CD14-positive monocyte (primary cell): ENCODE results near the gene PLXNA2. TPM values are rescaled to one million over a fixed set of nuclear protein-coding genes. Genes with fewer than 3 reads are reported as not detected.

ENCODE experiments used
- DNase-seq, 3 donors: peaks; one replicate each; pipeline ENCODE4 v3.0.0-alpha.2; 2011 to 2022
- H2AFZ ChIP-seq: 2 replicates; pipeline ENCODE4 v1.6.0; 2012; ENCODE audit warnings: mild to moderate bottlenecking, low read depth, low read length, inconsistent platforms; ENCODE audit not compliant: insufficient read depth, poor library complexity, severe bottlenecking
- H3K27ac ChIP-seq, 2 donors: 1 replicate in 1 of 2; 2 replicates in 1 of 2; pipeline ENCODE4 v1.5.1; 2012 to 2013; ENCODE audit warnings: low read length in 2 of 2, control low read depth in 1 of 2, inconsistent platforms in 1 of 2, low read depth in 1 of 2, mild to moderate bottlenecking in 1 of 2
- H3K27me3 ChIP-seq, 2 donors: one replicate each; pipeline versions ENCODE4 v1.6.0 to v1.6.1; 2011 to 2013; ENCODE audit warnings: low read length in 2 of 2; ENCODE audit not compliant: control insufficient read depth in 2 of 2, insufficient read depth in 2 of 2
- H3K36me3 ChIP-seq, 2 donors: replicated peaks in 1 of 2; 1 replicate in 1 of 2; 2 replicates in 1 of 2; pipeline versions ENCODE4 v1.5.1 to v1.6.1; 2012 to 2013; ENCODE audit warnings: low read length in 2 of 2, control low read depth in 1 of 2, inconsistent platforms in 1 of 2, mild to moderate bottlenecking in 1 of 2; ENCODE audit not compliant: insufficient read depth in 2 of 2, control insufficient read depth in 1 of 2
- H3K4me1 ChIP-seq, 2 donors: 1 replicate in 1 of 2; 2 replicates in 1 of 2; pipeline versions ENCODE4 v1.5.1 to v1.6.1; 2012 to 2013; ENCODE audit warnings: low read length in 2 of 2, control low read depth in 1 of 2, inconsistent platforms in 1 of 2, mild to moderate bottlenecking in 1 of 2, moderate library complexity in 1 of 2; ENCODE audit not compliant: insufficient read depth in 2 of 2, control insufficient read depth in 1 of 2
- H3K4me2 ChIP-seq: replicated peaks from 2 replicates; pipeline ENCODE3; 2012; ENCODE audit warnings: low read length, moderate library complexity, mild to moderate bottlenecking; ENCODE audit not compliant: poor library complexity, severe bottlenecking; ENCODE audit errors: extremely low read depth
- H3K4me3 ChIP-seq, 3 experiments: fragments of 200-600 bp in 1 of 3; sonication (generic) in 1 of 3; replicated peaks in 1 of 3; 1 replicate in 2 of 3; 2 replicates in 1 of 3; pipeline ENCODE4 v1.5.1; 2011 to 2013; ENCODE audit warnings: low read length in 3 of 3, mild to moderate bottlenecking in 3 of 3, control low read depth in 2 of 3, low read depth in 2 of 3, inconsistent platforms in 1 of 3, moderate library complexity in 1 of 3
- H3K79me2 ChIP-seq: 2 replicates; pipeline ENCODE4 v1.6.0; 2012; ENCODE audit warnings: mild to moderate bottlenecking, control low read depth, inconsistent platforms, low read length, moderate library complexity; ENCODE audit not compliant: insufficient read depth
- H3K9ac ChIP-seq: 2 replicates; pipeline ENCODE4 v1.6.0; 2017; ENCODE audit warnings: low read length, mild to moderate bottlenecking; ENCODE audit not compliant: insufficient read depth, poor library complexity, severe bottlenecking
- H3K9me3 ChIP-seq, 2 donors: replicated peaks in 1 of 2; 1 replicate in 1 of 2; 2 replicates in 1 of 2; pipeline versions ENCODE4 v1.5.1 to v1.6.1; 2012 to 2013; ENCODE audit warnings: low read length in 2 of 2, control low read depth in 1 of 2; ENCODE audit not compliant: control insufficient read depth in 1 of 2, insufficient read depth in 1 of 2
- H4K20me1 ChIP-seq: 2 replicates; pipeline ENCODE4 v1.6.0; 2012; ENCODE audit warnings: mild to moderate bottlenecking, low read length, control low read depth, moderate library complexity; ENCODE audit not compliant: insufficient read depth
- H3K27ac Mint-ChIP-seq, 7 donors: one replicate each; pipeline ENCODE4 v1.8.0; 2020; ENCODE audit warnings: mild to moderate bottlenecking in 7 of 7, mixed read lengths in 7 of 7, moderate library complexity in 6 of 7, inconsistent platforms in 2 of 7
- H3K27me3 Mint-ChIP-seq, 3 donors: one replicate each; pipeline ENCODE4 v1.8.0; 2021 to 2022; ENCODE audit warnings: low read depth in 3 of 3, mild to moderate bottlenecking in 3 of 3, mixed read lengths in 3 of 3, moderate library complexity in 3 of 3, inconsistent platforms in 1 of 3
- H3K36me3 Mint-ChIP-seq, 2 donors: one replicate each; pipeline ENCODE4 v1.8.0; 2020; ENCODE audit warnings: mixed read lengths in 2 of 2, inconsistent platforms in 1 of 2, mild to moderate bottlenecking in 1 of 2
- H3K4me1 Mint-ChIP-seq: one replicate; pipeline ENCODE4 v1.8.0; 2020; ENCODE audit warnings: mild to moderate bottlenecking, mixed read lengths
- H3K4me3 Mint-ChIP-seq, 2 donors: one replicate each; pipeline ENCODE4 v1.8.0; 2020; ENCODE audit warnings: mild to moderate bottlenecking in 2 of 2, mixed read lengths in 2 of 2, moderate library complexity in 1 of 2
- H3K9me3 Mint-ChIP-seq, 7 donors: one replicate each; pipeline ENCODE4 v1.8.0; 2020 to 2022; ENCODE audit warnings: mixed read lengths in 7 of 7, mild to moderate bottlenecking in 6 of 7, moderate library complexity in 6 of 7, inconsistent platforms in 2 of 7
- WGBS: methylation state at CpG from one replicate; pipeline ENCODE4 v1.1.5; 2013; ENCODE audit warnings: missing lambda C conversion rate; ENCODE audit not compliant: insufficient coverage; 5-methylcytosine and 5-hydroxymethylcytosine counted together
- intact Hi-C, 2 donors: fragments of 100-400 bp; cut with micrococcal nuclease; formaldehyde crosslinking; loops; one replicate each; pipeline versions ENCODE4 v1.15.0 to v1.15.1; 2023
- polyA plus RNA-seq, 3 donors: library from polyadenylated mRNA; depleted of rRNA in 1 of 3; unstranded in 2 of 3; stranded (reverse) in 1 of 3; fragments of 300-500 nt in 2 of 3; fragments of >200 nt in 1 of 3; fragmentation: Illumina TruSeq in 2 of 3; gene quantifications; 1 replicate in 2 of 3; 2 replicates in 1 of 3; pipeline ENCODE4 v1.2.3, GENCODE V29; 2012 to 2021
- TF ChIP-seq, protein P1 (sequence below): fragments of 200-600 bp; IDR thresholded peaks from one replicate; pipeline ENCODE4 v1.8.0; 2022; ENCODE audit warnings: antibody characterized with exemption, mild to moderate bottlenecking

Gene PLXNA2
- polyA plus RNA-seq, 3 donors, result 0.75 to 2.1 (median 1.1) TPM

DNA sequence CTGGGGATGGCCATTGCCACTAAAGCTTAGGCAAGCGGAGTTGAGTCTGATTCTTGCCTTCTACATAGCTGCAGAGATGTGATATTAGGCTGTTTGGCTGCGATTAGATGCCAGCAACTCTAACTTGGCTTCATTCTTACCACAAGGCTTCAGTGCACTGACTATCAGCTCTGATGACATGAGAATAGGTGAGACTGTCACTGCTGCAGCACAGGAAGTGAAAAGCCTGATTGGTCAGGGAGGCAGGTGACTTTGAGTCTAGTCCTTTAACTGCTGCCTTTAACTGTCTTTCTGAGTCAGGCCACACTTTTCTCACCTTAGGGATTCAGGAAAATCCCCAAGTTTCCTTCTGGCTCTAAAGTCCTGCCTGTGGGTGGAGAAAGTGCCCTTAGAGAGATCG, 14.1 kb upstream of the PLXNA2 start:
- no peak overlapping the region for H3K4me3 ChIP-seq
- H3K27ac ChIP-seq, result no peak overlapping the region
- peaks cover 0 to 4% of the 10 kb centered on the region in 2 donors for H3K9me3 ChIP-seq
- no peaks in the 10 kb centered on the region for H3K4me1 ChIP-seq
- H4K20me1 ChIP-seq, result no peaks in the 10 kb centered on the region
- no peak overlapping the region for H3K9ac ChIP-seq
- H3K36me3 ChIP-seq, result no peaks in the 10 kb centered on the region
- peaks cover 5 to 20% (median 8%) of the 10 kb centered on the region in 3 donors for H3K27me3 Mint-ChIP-seq
- intact Hi-C loops, result no loop called here
- no peaks in the 10 kb centered on the region for H3K27me3 ChIP-seq
- 100% methylated on average over 1 of the region's 3 CpGs for WGBS
- no peaks in the 10 kb centered on the region for H3K79me2 ChIP-seq
- H3K4me1 Mint-ChIP-seq, result no peaks in the 10 kb centered on the region
- no peak for DNase-seq
- TF ChIP-seq, protein P1, sequence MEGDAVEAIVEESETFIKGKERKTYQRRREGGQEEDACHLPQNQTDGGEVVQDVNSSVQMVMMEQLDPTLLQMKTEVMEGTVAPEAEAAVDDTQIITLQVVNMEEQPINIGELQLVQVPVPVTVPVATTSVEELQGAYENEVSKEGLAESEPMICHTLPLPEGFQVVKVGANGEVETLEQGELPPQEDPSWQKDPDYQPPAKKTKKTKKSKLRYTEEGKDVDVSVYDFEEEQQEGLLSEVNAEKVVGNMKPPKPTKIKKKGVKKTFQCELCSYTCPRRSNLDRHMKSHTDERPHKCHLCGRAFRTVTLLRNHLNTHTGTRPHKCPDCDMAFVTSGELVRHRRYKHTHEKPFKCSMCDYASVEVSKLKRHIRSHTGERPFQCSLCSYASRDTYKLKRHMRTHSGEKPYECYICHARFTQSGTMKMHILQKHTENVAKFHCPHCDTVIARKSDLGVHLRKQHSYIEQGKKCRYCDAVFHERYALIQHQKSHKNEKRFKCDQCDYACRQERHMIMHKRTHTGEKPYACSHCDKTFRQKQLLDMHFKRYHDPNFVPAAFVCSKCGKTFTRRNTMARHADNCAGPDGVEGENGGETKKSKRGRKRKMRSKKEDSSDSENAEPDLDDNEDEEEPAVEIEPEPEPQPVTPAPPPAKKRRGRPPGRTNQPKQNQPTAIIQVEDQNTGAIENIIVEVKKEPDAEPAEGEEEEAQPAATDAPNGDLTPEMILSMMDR, result no peak
- H3K36me3 Mint-ChIP-seq, result no peaks in the 10 kb centered on the region
- H3K4me2 ChIP-seq, result no peak overlapping the region
- no peak overlapping the region for H3K4me3 Mint-ChIP-seq
- H3K27ac Mint-ChIP-seq, result no peak overlapping the region
- no peak overlapping the region for H2AFZ ChIP-seq
- H3K9me3 Mint-ChIP-seq, result peaks cover 0 to 12% (median 4%) of the 10 kb centered on the region in 7 donors

DNA sequence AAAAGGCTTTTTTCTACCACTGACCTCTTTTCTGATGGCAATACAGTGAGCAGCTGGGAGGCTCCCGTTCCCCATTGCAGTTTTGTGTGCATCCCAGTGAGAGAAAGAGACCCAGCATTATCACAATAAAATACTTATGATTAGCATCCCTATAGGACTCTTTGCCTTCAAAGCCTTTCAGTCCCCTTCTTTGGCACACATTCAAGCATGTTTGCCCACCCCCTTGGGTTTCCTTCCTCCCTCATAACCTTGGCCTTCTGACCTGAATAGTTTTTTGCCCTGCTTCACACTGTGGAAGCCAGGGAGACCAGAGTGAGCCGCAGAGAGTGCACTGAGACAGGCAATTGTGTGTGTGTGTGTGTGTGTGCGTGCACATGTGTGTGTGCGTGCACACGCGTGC, 13.2 kb upstream of the PLXNA2 start:
- WGBS, result 80% methylated on average over 5 of the region's 6 CpGs

More for the DNA sequence above, 13.2 kb upstream of the PLXNA2 start:
- Histone ChIP-seq H3K4me2 (no peak overlapping the region), H2AFZ (no peak overlapping the region), H3K27ac (no peak overlapping the region), H3K79me2 (no peaks in the 10 kb centered on the region), H4K20me1 (no peaks in the 10 kb centered on the region), H3K36me3 (no peaks in the 10 kb centered on the region), H3K4me1 (no peaks in the 10 kb centered on the region), H3K4me3 (no peak overlapping the region), H3K9me3 (peaks cover 0 to 4% of the 10 kb centered on the region in 2 donors), H3K9ac (no peak overlapping the region), H3K27me3 (no peaks in the 10 kb centered on the region)
- TF ChIP-seq, protein P1, result no peak
- H3K27me3 Mint-ChIP-seq, result peaks cover 5 to 24% (median 9%) of the 10 kb centered on the region in 3 donors
- no peak for DNase-seq
- H3K9me3 Mint-ChIP-seq, result peaks cover 0 to 12% (median 4%) of the 10 kb centered on the region in 7 donors
- H3K27ac Mint-ChIP-seq, result no peak overlapping the region
- intact Hi-C loops, result no loop called here
- H3K4me1 Mint-ChIP-seq, result no peaks in the 10 kb centered on the region
- H3K36me3 Mint-ChIP-seq, result no peaks in the 10 kb centered on the region
- no peak overlapping the region for H3K4me3 Mint-ChIP-seq
